GM18861 (cell line): ENCODE data around the gene OR4B1.
"Not testable (repeated sequence)": the region's sequence is repeated elsewhere in the genome, so short reads cannot be mapped to it uniquely, and the experiment has no call there.

Experiments used
- ATAC-seq: cut with Tn5 transposase; IDR thresholded peaks from one replicate; pipeline ENCODE4 v1.9.1; 2021; ENCODE audit not compliant: unreplicated experiment

OR4B1 gene, protein sequence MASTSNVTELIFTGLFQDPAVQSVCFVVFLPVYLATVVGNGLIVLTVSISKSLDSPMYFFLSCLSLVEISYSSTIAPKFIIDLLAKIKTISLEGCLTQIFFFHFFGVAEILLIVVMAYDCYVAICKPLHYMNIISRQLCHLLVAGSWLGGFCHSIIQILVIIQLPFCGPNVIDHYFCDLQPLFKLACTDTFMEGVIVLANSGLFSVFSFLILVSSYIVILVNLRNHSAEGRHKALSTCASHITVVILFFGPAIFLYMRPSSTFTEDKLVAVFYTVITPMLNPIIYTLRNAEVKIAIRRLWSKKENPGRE

DNA sequence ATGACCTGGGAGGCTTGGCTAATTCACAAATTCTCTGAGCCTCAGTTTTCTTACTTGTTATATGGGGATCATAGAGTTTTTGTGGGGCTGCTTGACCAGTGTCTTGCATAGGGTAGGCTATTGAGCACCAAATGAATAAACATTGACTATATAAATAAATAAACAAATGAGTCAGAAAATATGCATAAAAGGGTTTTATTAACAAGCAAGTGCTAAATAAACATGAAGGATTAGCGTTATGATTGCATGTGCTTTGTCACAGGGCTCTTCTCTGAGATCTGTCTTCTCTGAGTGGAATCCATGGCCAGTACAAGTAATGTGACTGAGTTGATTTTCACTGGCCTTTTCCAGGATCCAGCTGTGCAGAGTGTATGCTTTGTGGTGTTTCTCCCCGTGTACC is at the start of gene OR4B1:
Gene OR4B1 (plus strand): TSS at position 301 of the 400 bp plus-strand sequence. CDS start 0 bp downstream, at position 301.
- no peak for ATAC-seq

DNA sequence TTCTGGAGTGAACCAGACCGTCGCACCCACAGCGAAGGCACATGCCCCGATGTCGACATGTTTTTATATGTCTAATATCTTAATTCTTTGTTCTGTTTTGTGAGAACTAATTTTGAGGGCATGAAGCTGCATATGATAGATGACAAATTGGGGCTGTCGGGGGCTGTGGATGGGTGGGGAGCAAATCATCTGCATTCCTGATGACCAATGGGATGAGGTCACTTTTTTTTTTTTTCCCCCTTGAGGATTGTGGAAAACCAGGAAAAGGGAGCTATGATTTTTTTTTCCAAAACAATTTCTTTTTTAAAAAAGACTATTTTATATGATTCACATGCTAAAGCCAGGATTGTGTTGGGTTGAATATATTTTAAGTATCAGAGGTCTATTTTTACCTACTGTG is 49.2 kb upstream of the OR4B1 start:
- ATAC-seq: no peak

DNA sequence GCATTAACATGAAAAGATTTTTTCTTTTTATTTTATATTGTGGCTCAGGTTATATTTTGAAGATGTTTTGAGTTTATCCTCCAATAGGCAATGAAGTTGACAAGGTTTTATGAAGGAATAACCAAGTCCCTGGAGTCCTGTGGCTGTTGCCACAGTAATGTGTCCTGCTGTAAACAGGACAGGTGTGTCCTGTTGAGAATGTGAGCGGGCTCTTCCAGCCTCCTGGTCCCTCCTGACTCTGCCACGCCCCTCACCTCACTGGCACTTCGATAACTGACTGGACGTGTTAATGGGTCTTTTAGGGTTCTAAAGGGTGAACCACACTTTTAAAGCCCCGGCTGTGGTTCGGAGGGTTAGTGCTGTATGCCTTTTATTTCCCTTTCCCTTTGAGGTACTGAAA is 47.8 kb upstream of the OR4B1 start:
- ATAC-seq: no peak

DNA sequence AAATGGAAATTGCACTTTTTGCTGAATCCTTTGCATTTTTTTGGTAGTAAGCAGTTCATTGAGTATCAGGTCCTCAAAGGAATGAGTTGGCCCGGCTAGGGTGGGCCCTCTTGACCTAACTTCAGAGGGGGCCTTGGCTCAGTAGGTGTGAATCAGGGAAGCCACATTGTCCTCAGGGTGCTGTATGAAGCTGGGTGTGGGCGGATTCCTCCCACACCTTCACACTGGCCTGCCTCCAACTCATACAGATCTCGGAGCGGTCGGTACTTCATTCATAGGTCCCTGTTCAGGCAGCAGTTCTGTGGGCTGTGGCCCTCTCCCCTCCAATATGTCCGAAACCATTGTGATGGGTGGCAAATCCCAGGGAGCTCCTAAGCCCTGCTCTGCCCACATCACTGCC is 47.4 kb upstream of the OR4B1 start:
- no peak for ATAC-seq

DNA sequence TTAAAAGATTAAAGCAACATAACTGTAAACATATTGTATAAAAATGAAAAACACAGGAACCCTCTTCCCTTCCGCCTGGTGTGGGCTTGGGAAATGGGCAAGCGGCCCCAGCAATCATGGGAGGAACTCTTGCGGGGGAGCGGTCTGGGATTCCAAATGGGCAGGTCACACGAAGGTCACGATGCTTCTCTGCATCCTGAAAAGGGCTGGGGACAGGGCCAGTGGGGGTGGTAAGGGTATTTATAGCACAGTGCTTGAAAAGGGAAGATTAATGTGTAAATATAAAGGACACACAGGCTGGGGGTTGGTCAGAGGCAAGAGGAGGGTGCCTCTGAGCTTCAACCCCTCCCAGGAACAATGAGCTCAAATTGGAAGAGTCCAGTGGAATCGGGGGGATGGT is 46.9 kb upstream of the OR4B1 start:
- no peak for ATAC-seq

DNA sequence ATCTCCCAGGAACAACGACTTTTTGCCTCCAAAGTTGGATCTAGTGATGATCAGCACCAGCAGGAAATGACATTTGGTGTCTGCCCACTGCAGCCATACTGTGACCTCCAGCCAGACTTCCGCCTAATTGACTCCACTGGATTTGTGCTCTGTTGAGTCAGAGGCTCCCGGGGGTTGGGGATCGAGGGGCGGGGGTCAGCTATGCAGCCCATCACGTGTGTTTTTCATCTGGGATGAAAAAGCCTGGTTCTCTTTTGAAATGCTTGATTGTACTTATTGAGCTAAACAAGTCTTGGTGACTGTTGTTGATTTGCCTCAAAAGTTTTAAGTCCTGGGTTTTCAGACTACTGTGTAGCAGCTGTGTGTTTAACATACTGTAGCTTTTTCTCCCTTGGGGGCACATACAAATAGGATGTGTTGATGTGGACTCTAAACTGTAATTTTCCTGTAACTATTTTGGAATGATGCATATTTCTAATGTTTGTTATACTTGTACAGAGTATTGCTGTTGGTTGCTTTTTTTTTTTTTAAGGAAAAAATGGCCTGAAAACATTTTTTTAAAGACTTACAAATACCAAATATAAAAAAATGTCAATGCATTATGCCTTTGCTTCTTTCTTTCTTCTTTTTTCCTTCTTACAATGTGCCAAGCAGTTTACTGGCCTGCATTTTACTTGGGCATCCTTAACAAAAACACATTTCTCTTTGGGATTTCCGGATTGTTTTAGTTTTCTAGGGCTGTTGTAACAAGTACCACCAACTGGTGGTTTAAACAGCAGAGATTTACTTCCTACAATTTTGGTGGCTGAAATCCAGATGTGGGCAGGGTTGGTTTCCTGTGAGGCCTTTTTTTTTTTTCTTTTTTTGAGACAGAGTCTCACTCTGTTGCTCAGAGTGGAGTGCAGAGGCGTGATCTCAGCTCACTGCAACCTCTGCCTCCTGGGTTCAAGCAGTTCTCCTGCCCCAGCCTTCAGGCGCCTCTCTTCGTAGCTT is 46.1 kb upstream of the OR4B1 start:
- ATAC-seq: no peak

DNA sequence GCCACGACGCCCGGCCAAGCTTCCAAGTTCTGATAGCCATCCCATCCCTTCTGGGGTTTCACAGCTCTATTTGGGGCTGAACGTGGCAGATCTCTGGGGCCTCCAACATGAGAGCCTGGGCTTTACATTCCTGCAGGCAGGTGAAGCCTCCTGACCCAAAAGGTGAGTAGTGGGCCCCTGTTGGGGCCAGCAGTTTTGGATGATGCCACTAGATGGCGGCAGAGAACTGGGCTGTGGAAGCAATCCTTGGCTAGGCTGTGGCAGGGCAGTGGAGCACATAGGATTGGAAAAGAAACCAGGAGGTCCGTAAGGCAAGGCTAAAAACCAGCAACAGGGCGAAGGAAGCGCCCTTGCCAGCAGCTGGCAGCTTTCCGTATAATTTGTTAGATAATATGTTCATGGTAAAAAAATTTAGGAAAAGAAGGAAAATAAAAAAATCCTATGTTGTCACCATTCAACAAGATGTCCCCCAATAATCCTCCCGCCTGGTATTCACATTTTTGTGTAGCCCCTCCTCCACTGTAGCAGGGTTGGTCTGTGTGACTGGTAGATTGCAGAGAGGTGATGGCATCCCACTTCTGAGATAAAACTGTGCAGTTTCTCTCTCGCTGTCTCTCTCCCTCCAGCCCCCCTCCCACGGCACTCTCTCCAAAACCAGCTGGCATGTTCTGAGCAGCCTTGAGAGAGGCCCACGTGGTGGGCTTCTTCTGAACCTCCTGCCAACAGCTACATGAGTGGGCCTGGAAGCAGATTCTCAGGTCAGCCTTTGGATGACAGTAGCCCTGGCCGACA is 43.6 kb upstream of the OR4B1 start:
- peak; percentile 62 for ATAC-seq

DNA sequence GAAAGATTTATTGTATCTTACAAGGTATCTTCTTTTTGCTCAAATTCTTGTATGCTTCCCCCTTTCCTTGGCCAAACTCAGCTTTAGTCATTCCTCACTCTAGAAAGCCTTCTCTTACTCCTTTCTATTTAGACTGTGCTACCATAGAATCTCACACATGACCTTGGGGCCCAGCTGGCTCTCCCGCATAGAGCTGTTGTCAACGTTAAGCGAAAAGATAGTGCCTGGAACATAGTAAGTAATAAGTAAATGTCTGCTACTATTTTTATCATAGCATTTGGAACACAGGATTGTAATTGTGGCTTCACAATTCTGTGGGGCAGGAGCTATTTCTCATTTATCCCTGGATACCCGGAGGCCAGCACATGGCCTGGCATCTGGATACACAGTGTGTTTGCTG is 38.9 kb upstream of the OR4B1 start:
- no peak for ATAC-seq

DNA sequence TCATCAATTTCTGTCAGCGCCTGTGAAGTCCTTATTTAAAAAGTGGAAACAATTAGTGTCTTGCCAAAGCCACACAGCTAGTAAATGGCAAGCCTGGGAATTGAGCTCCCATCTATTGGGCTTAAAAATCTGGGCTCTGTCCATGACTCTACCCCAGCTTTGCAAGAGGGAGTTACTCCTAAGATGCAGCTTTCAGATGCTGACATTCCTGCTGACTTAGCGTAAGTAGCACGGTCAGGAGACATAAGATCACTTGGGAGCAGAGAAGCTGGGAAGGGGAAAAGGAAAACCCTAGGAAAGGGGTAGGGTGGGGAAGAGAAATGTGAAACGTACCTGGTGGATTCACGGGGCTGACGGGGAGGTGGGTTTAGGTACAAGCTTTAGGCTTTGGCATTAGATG is 36.0 kb upstream of the OR4B1 start:
- ATAC-seq: no peak

DNA sequence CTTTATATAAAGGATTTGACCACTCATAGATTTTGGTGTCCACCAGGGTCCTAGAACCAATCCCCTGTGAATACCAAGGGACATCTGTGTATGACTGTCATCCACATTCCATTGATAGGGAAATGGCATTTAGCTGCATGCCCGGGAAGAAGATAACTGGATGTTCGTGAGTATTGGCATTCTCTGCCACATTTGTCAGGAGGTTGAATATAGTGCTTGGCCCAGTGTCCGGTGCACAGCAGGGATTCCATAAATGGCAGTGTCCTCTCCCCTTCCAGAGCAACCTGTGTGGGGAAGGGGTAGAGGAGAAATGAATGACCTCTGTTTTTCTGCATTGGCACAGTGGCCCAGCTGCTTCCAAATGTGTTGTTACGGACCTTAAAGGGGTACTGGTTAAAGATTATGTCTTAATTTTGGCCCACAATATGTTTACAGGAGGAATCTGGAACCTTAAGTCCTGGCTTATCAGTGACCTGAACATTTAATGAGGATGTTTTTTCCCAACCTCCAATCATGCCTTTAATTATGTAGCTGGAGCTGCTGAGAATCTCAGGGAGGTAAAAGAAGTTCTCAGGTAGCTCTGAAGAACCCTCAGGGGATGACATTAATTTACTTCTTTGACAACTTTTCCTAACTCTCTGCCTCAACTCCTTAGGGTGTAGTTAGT is 33.6 kb upstream of the OR4B1 start:
- ATAC-seq: no peak

DNA sequence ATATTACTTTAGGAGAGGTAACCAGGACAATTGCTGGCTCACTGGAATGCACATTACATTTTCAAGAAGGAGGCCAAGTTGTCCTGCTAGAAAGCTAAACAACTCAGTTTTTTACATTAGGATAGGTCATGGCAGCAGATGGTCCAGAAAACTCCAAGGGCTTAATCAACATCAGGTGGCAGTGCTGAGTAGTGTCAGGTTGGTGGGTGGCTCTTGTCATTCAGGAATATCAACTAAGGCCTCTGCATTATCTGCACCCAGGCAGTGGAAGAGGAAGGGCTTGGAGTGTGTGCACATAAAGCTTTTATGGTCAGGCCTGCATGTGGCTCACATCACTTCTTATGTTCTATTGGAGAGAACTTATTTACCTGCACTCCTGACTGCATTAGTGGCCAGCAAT is 32.2 kb upstream of the OR4B1 start:
- ATAC-seq: no peak

DNA sequence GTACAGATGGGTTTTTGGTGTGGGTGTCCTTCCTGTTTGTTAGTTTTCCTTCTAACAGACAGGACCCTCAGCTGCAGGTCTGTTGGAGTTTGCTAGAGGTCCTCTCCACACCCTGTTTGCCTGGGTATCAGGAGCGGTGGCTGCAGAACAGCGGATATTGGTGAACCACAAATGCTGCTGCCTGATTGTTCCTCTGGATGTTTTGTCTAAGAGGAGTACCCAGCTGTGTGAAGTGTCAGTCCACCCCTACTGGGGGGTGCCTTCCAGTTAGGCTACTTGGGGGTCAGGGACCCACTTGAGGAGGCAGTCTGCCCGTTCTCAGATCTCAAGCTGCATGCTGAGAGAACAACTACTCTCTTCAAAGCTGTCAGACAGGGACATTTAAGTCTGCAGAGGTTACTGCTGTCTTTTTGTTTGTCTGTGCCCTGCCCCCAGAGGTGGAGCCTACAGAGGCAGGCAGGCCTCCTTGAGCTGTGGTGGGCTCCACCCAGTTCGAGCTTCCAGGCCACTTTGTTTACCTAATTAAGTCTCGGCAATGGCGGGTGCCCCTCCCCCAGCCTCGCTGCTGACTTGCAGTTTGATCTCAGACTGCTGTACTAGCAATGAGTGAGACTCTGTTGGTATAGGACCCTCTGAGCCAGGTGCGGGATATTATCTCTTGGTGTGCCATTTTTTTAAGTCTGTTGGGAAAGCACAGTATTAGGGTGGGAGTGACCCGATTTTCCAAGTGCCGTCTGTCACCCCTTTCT is 25.5 kb upstream of the OR4B1 start:
- not testable (repeated sequence) for ATAC-seq

DNA sequence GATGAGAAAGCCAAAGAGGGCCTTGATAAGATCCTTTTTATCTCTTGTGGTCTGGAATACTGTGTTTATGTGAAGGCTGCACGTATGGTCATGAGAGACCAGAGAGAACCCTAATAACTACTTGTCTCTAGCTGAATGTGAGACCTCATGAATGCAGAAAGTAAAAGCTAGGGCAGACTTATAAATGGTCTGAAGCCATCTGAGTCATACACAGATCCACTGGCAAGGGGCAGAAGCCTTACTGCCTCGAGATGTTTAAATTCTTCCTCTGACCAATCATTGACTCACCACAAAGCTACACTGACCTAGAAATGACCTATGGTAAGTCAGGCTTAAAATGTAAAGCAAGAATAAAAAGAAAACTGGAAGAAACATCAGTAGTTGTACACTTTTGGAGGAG is 22.7 kb upstream of the OR4B1 start:
- ATAC-seq: no peak

DNA sequence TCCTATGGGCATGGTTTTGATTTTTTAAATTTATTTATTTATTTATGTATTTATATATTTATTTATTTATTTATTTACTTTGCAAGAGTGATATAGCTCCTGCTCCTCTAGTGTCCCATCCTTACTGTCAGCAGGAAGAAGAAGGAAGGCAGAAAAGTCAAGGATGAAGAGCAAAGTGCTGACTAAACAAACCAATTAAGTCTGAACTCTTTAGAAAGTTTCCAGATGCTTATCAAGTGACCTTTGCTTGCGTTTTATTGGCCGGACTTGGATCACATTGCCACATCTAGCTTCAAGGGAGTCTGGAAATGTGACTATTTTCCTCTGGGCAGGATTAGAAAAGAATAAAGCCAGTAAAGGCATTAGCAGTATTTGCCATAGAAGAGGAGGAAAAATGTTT is 8.7 kb upstream of the OR4B1 start:
- ATAC-seq: no peak

DNA sequence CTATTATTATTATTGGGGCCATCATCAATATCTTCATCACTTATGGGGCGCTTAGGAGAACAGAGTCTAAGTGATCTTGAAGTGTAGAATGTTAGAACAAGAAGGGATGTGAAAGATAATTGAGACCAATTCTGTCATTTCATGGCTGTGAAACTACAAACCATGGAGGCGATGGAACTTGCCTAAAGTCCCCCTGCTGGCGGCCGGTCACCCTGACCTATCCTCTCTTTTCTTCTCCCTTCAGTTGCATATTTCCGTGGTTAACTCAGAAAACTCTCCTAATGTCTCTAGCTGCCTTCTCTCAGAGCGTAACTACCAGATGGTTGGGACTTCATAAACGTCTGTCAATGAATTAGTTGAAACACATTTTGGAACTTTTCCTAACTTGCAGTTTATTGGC is 6.6 kb upstream of the OR4B1 start:
- no peak for ATAC-seq

DNA sequence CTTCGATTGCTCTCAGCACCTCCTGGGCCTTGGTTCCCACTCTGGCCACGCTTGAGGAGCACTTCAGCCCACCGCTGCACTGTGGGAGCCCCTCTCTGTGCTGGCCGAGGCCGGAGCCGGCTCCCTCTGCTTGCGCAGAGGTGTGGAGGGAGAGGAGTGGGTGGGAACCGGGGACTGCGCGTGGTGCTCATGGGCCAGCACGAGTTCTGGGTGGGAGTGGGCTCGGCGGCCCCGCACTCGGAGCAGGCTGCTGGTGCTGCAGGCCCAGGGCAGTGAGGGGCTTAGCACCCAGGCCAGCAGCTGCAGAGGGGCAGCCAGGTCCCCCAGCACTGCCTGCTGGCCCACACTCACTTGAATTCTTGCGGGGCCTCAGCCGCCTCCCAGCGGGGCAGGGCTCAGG is 12.2 kb downstream of the OR4B1 start:
- ATAC-seq: no peak

DNA sequence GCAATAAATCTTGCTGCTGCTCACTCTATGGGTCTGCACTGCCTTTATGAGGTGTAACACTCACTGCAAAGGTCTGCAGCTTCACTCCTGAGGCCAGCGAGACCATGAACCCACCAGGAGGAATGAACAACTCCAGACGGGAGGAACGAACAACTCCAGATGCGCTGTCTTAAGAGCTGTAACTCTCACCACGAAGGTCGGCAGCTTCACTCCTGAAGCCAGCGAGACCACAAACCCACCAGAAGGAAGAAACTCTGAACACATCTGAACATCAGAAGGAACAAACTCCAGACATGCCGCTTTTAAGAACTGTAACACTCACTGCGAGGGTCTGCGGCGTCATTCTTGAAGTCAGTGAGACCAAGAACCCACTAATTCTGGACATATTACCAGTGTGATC is 13.4 kb downstream of the OR4B1 start:
- not testable (repeated sequence) for ATAC-seq

DNA sequence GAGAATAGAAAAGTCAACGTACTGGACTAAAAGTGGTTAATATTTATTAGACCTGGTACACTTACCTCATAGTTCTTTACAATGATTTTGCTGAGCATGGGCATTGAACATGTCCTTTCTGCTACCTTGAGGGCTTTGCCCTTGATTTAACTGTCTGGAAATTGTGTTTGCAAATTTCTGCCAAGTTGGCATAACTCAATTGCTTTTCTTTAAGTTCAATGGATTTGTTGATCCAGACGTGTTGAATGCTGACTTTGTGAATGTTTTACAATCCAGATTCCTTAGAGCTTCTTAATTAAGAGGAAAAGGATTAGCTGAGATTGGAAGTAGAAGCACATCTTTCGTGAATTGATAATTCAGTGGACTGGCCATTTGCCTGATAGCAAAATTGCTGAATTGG is 21.1 kb downstream of the OR4B1 start:
- no peak for ATAC-seq

DNA sequence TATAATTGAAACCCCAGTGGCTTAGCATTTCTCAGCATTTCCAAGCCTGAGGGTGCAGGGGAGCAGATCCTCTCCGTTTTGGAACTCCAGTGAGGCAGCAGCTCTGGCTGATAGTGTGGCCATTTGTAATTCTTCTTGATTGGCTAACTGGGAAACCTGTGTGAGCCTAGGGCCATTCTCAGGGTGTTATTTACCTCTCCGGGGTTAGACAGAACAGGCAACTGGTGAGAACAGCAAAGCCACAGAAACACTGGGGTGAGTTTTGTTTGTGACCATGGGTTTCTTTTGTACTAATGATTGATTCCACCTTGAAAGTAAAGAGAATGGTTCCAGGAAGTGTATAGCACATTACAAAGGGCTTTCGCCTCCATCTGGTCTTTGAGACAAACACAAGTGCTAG is 25.9 kb downstream of the OR4B1 start:
- no peak for ATAC-seq

DNA sequence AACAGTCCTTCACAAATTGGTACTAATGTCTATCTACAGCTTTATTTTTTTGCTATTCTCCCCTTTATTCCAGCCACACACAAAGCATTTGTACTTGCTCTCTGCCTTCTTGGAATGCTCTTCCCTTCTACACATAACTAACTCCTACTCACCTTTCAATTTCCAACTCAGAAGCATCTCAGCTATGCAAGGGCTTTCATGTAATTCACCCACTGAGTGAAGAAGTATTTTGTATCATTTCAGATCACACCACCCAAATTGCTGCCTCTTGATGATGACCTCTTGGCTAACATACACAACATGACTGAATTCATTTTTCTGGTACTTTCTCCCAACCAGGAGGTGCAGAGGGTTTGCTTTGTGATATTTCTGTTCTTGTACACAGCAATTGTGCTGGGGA is 28.2 kb downstream of the OR4B1 start, which contains the start of gene OR4X2:
Gene OR4X2 (plus strand): TSS at position 301 of the 400 bp plus-strand sequence. CDS start 0 bp downstream, at position 301.
- no peak for ATAC-seq
